ENCODE data around the gene SAP25.

GRCh38 chr7:100538348-100538653, 35.4 kb downstream of the SAP25 start:
- TF ChIP-seq CTCF (IDR thresholded peaks at IDR 0.05) (no peak), EZH2 (IDR thresholded peaks at IDR 0.05; ENCODE audit: borderline replicate concordance, insufficient read depth, low read depth, low read length, poor library complexity, severe bottlenecking) (no peak)
